HAP-1 (cell line): ENCODE results near the gene ATP10D.

Source experiments
- DNase-seq, 2 experiments: peaks; one replicate each; pipeline ENCODE4 v3.0.0-alpha.2; 2016 to 2020; ENCODE audit warnings: low spot score in 2 of 2
- H3K27me3 ChIP-seq: fragments of 250-450 bp; sonication (Bioruptor Pico); 2 replicates; pipeline ENCODE4 v1.5.1; 2020; ENCODE audit warnings: low read depth, mild to moderate bottlenecking, moderate library complexity
- H3K36me3 ChIP-seq: fragments of 250-450 bp; sonication (Bioruptor Pico); replicated peaks from 2 replicates; pipeline ENCODE4 v1.5.1; 2020; ENCODE audit warnings: mild to moderate bottlenecking
- H3K4me1 ChIP-seq: fragments of 250-450 bp; sonication (Bioruptor Pico); 2 replicates; pipeline ENCODE4 v1.5.1; 2020; ENCODE audit warnings: mild to moderate bottlenecking
- H3K4me3 ChIP-seq: fragments of 250-450 bp; sonication (Bioruptor Pico); 2 replicates; pipeline ENCODE4 v1.5.1; 2020; ENCODE audit warnings: mild to moderate bottlenecking, moderate library complexity
- H3K9me3 ChIP-seq: fragments of 250-450 bp; sonication (Bioruptor Pico); 2 replicates; pipeline ENCODE4 v1.5.1; 2020; ENCODE audit warnings: mild to moderate bottlenecking, moderate library complexity
- in situ Hi-C: fragments of 300-500 bp; cut with MboI; formaldehyde crosslinking; loops from 3 replicates; pipeline ENCODE4 v1.14.3; 2020; ENCODE audit warnings: low sequenced_read_pairs, inconsistent platforms, mixed read lengths

ATP10D gene

DNA sequence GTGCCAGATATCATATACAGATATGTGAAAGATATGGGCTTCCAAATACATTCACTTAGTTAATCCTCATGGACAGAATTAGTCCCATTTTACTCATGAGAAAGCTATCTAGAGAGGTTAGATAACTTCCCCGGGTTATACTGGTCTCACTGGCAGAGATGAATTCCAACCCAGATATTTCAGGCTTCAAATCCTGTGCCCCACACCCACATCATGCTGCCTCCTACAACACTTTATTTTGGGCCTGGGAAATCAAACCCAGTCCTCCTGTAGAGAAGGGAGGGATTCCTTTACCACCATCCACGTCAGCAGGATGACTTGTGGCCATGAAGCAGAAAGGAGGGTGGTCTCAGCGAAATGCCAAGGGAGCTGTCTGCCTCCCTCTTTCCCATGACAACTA lies 113.8 kb downstream of the ATP10D start:
- no peaks in the 10 kb centered on the region for H3K4me1 ChIP-seq
- H3K27me3 ChIP-seq, result no peaks in the 10 kb centered on the region
- H3K9me3 ChIP-seq, result no peaks in the 10 kb centered on the region
- DNase-seq, result no peak
- no peak overlapping the region for H3K4me3 ChIP-seq
- H3K36me3 ChIP-seq, result peaks cover 7% of the 10 kb centered on the region; the same call in 1 of the 2 replicates
- in situ Hi-C loops, result no loop called here

DNA sequence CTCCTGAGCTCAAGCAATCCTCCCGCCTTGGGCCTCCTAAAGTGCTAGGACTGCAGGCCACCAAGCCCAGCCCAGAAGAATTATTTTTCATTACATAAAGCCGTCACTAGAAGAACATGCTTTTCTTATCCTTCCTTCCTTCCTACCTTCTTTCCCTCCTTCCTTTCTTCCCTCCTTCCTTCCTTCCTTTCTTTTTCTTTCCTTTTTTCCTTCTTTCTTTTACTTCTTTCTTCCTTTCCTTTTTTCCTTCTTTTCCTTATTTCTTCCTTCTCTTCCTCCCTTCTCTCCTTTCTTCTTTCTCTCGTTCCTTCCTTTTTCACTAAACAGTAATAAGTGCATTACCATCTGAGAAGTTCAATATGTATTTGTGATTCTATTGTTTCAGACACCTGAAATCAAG lies 121.4 kb downstream of the ATP10D start:
- Histone ChIP-seq H3K27me3 (no peaks in the 10 kb centered on the region), H3K4me3 (no peak overlapping the region), H3K36me3 (no peaks in the 10 kb centered on the region), H3K4me1 (no peaks in the 10 kb centered on the region), H3K9me3 (no peaks in the 10 kb centered on the region)
- no peak for DNase-seq
- in situ Hi-C loops, result no loop called here

DNA sequence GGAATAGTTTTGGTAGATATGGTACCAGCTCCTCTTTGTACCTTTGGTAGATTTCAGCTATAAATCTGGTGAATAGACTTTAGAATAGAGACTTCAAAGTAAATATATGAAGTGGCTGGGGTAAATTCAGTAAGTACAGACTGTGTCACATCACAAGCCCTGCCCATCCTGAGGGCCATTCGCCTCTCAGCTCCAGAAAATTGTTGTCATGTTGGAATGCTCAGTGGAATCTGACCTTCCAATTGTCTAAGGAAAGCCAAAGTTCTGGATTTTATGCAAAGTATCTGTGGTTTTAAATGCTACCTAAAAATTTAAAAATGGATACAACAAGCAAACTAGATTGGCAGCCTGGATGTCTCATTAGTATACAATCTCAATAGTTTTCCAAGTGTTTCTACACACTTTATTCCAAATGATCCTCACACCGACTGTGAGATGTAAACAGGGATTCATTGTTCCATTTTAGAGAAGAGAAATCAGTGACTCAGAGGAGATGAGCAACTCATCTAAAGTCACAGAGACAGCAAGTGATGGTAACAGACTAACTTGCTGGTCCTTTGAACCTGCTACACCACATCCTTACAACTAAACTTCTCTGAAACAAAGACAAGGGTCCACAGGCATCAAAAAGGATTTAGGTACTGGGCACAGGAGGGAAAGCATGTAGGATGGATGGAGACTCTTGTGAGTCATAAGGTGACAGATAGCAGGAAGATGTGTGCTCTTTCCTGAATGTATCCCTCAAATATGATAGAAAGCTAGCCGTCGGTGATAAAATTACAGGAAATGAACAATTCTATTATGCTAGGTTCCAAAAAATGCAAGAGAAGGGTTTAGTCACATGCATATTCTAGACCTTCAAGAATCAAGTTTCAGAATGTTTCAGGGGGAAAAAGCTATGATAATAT lies 127.3 kb downstream of the ATP10D start:
- Histone ChIP-seq H3K9me3 (no peaks in the 10 kb centered on the region), H3K4me1 (no peaks in the 10 kb centered on the region), H3K4me3 (no peak overlapping the region), H3K27me3 (no peaks in the 10 kb centered on the region), H3K36me3 (no peaks in the 10 kb centered on the region)
- in situ Hi-C loops, result no loop called here
- DNase-seq, result no peak

DNA sequence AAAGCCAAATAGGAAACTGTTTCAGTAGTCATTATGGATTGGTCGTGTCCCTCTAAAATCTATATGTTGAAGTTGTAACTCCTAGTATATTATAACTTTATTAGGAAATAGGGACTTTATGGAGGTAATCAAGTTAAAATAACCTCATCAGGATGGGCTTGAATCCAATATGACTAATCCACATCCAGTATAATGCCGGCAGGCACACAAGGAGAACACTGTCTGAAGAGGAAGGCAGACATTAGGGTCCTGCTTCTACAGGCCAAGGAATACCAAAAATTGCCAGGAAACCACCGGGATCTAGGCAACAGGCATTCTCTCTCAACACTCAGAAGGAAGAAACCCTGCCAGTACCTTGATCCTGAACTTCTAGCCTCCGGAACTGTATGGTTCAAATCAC lies 130.3 kb downstream of the ATP10D start:
- in situ Hi-C loops, result no loop called here
- no peaks in the 10 kb centered on the region for H3K27me3 ChIP-seq
- no peak for DNase-seq
- no peaks in the 10 kb centered on the region for H3K4me1 ChIP-seq
- H3K36me3 ChIP-seq, result no peaks in the 10 kb centered on the region
- H3K4me3 ChIP-seq, result no peak overlapping the region
- no peaks in the 10 kb centered on the region for H3K9me3 ChIP-seq

DNA sequence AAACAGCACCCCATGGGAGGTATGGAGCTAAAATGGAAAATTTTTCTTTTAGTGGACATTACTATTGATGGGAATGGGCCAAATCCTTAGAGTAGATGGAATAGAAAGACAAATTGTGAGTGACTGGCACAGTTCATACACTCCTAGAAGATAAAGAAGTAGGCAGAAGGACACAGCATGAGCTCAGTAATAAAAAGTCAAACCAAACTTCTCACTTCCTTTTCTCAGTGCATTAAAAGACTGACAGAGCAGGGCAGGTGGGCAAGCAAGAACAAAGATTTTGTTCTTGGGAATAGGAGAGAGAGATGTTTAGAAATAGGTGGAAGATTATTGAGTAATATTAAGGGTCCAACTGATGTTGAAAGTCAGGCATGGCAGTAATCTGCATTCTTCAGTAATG lies 132.5 kb downstream of the ATP10D start:
- Histone ChIP-seq H3K27me3 (no peaks in the 10 kb centered on the region), H3K36me3 (no peaks in the 10 kb centered on the region), H3K4me1 (no peaks in the 10 kb centered on the region), H3K4me3 (no peak overlapping the region), H3K9me3 (no peaks in the 10 kb centered on the region)
- no peak for DNase-seq
- in situ Hi-C loops, result no loop called here

DNA sequence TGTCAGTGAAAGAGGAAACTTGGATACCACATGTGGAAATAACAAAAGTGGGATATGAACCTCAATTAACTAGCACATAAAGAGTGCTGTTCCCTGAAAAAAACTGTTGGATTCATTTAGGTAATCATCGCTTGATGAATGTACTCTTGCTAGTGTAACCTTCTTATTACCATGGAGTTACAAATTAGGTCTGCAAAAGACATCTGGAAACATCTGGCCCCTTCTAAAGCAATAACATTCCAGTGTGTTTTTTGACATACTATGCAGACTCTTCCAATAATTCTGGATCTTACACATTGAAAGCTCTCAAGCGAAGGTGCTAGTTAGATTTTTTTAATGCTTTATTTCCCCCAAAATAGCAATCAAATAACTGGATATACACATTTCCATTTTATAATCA lies 134.6 kb downstream of the ATP10D start:
- DNase-seq, result no peak
- H3K4me3 ChIP-seq, result no peak overlapping the region
- no peaks in the 10 kb centered on the region for H3K27me3 ChIP-seq
- H3K36me3 ChIP-seq, result no peaks in the 10 kb centered on the region
- no peaks in the 10 kb centered on the region for H3K4me1 ChIP-seq
- in situ Hi-C loops, result no loop called here
- H3K9me3 ChIP-seq, result no peaks in the 10 kb centered on the region

DNA sequence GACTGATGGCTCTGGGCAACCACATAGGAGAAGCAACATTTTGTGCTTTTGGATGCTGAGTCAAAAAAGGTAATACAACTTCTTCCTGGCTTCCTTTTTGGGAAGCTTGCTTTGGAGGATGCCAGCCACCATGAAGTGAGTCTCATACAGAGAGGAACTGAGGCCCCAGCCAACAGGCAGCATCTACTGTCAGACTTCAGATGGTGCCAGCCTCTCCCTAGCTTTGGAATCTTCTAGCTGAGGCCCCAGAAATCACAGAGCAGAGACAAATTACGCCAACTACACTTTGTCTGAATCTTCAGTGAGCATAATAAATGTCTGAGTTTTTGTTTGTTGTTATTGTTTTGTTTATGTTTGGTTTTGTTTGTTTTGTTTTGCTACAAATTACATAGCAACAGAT lies 136.1 kb downstream of the ATP10D start:
- Histone ChIP-seq H3K27me3 (0 out of 2 replicates have a peak, but pooled peaks cover 2% of the 10 kb centered on the region), H3K4me3 (no peak overlapping the region), H3K4me1 (no peaks in the 10 kb centered on the region), H3K9me3 (no peaks in the 10 kb centered on the region), H3K36me3 (no peaks in the 10 kb centered on the region)
- no peak for DNase-seq
- in situ Hi-C loops, result no loop called here

DNA sequence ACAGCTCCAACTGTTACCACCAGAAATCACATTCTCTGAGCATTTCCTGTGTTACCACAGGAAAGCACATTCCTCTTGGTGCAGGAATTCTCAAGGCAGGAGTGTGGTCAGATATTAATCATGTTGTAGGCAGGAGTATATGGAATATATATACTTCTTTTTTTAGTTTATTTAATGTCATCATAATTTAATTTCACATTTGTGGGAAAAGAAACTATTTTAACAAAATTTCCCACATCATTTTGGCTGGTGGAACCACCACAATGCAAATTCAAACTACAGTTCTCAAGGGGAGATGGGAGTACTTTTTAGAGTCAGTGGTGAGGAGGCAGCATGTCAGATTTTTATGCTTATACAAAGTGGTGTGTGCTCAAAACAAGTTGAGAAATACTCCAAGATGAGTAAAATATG lies 139.0 kb downstream of the ATP10D start:
- no peaks in the 10 kb centered on the region for H3K36me3 ChIP-seq
- H3K27me3 ChIP-seq, result 0 out of 2 replicates have a peak, but pooled peaks cover 2% of the 10 kb centered on the region
- H3K4me1 ChIP-seq, result no peaks in the 10 kb centered on the region
- no peak for DNase-seq
- no peak overlapping the region for H3K4me3 ChIP-seq
- H3K9me3 ChIP-seq, result no peaks in the 10 kb centered on the region
- in situ Hi-C loops, result no loop called here

DNA sequence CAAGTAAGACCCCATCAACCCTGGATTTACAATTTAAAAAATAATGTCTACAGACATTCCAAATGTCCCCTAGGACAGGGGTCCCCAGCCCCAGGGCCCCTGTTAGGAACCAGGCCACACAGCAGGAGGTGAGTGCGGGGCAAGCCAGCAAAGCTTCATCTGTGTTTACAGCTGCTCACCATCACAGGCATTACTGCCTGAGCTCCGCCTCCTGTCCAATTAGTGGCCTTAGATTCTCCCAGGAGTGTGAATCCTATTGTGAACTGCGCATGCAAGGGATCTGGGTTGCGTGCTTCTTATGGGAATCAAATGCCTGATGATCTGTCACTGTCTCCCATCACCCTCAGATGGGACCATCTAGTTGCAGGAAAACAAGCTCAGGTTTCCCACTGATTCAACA lies 146.1 kb downstream of the ATP10D start:
- in situ Hi-C loops, result no loop called here
- H3K36me3 ChIP-seq, result no peaks in the 10 kb centered on the region
- no peaks in the 10 kb centered on the region for H3K9me3 ChIP-seq
- no peaks in the 10 kb centered on the region for H3K4me1 ChIP-seq
- no peak for DNase-seq
- no peak overlapping the region for H3K4me3 ChIP-seq
- no peaks in the 10 kb centered on the region; the same call in 1 of the 2 replicates for H3K27me3 ChIP-seq

DNA sequence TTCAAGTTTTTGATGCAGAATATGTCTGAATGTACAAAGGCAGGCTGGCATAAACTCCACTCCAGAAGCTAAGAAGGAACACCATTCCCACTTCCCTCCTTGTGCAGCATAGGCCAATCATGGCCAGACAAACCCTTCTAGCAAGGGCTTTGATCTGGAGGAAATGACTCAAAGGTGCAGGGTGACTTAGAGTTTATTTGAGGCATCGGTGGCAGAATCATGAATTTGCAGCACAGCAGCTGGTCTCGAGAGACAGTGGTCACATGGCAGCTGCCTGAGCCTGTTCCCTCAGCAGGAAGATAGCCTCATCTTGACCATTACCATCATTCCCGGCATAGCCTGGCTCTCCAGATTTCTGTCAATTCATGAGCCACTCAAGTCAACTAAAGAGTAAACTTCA lies 154.5 kb downstream of the ATP10D start:
- Histone ChIP-seq H3K4me3 (no peak overlapping the region), H3K27me3 (peaks cover 2% of the 10 kb centered on the region; the same call in 1 of the 2 replicates), H3K9me3 (no peaks in the 10 kb centered on the region), H3K4me1 (no peaks in the 10 kb centered on the region), H3K36me3 (no peaks in the 10 kb centered on the region)
- in situ Hi-C loops, result no loop called here
- DNase-seq, result no peak

DNA sequence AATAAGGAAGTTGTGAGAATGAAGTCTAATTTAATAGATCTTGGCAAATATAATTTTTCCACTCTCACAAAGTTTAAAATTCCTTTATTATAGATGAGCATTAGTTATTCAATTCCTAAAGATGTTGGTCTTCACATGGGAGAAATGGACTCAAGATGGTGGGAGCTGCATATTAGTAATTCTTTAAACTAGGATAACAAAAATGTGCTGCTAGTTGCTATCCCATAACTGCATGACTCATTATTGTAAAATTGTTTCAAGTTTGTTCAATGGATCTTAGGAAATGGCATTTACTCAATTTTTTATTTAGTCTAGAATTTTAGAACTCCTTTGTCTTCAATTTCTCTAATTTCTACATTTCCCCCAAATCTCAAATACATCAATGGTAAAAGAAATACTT lies 155.8 kb downstream of the ATP10D start:
- no peaks in the 10 kb centered on the region for H3K4me1 ChIP-seq
- DNase-seq, result no peak

DNA sequence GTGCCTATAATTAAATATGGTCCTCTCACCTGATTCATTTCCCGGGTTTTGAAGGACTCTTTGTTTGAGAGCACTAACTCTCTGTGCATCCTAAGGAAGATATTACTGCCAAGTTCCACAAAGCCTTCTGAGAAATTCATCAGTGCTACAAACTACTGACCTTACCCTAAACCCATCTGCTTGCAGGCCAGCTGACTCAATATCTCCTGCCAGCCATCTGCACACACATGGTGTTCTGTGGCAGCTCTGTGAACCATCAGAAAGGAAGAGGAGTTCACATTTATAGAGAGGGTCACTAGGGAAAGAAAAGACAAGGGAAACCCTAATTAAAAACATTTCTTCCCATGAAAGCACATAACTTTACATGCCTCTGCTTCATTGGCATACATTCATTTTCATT lies 156.7 kb downstream of the ATP10D start:
- no peak for DNase-seq

More for the DNA sequence above, 155.8 kb downstream of the ATP10D start:
- in situ Hi-C loops, result no loop called here
- no peak overlapping the region for H3K4me3 ChIP-seq
- H3K36me3 ChIP-seq, result no peaks in the 10 kb centered on the region
- H3K9me3 ChIP-seq, result no peaks in the 10 kb centered on the region
- peaks cover 2% of the 10 kb centered on the region; the same call in 1 of the 2 replicates for H3K27me3 ChIP-seq

DNA sequence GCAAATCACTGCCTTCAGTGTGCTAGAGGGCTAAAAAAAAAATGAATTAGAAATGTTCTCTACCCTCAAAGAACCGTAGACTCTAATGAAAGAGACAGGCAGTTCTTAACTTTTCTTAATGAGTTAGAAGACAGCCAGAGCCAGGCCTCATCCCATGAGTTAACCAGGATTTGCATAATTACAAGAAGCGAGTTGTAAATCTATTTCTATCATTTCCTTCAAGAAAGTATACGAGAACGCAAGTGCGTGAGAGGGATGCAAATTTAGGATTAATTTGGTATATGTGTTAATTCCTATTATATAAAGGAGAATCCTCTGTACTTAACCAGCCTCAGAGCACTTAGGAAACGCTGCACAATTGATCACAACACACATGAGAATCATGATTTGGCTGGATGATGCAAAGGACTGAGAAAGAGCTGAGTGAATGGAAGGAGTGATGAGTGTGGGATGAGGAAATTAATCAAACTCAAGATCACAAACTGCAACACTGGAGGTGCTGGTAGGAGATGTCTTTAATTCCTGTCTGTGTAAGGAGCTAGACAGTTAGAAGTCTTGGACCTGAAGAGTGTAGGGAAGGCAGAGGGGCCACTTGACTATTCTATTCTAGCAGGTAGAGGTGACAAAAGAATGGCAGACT lies 157.2 kb downstream of the ATP10D start:
- H3K4me1 ChIP-seq, result no peaks in the 10 kb centered on the region
- no peak for DNase-seq
- in situ Hi-C loops, result no loop called here
- H3K27me3 ChIP-seq, result peaks cover 2% of the 10 kb centered on the region; the same call in 1 of the 2 replicates
- H3K4me3 ChIP-seq, result no peak overlapping the region
- no peaks in the 10 kb centered on the region for H3K9me3 ChIP-seq
- no peaks in the 10 kb centered on the region for H3K36me3 ChIP-seq

More for the DNA sequence above, 156.7 kb downstream of the ATP10D start:
- no peak overlapping the region for H3K4me3 ChIP-seq
- H3K4me1 ChIP-seq, result no peaks in the 10 kb centered on the region
- peaks cover 2% of the 10 kb centered on the region; the same call in 1 of the 2 replicates for H3K27me3 ChIP-seq
- in situ Hi-C loops, result no loop called here
- H3K9me3 ChIP-seq, result no peaks in the 10 kb centered on the region
- no peaks in the 10 kb centered on the region for H3K36me3 ChIP-seq
